ENCODE results near the gene ALKBH8.

- TF ChIP-seq EZH2 (IDR thresholded peaks at IDR 0.05; ENCODE audit: insufficient read depth, low read length) (no peak), CTCF (IDR thresholded peaks at IDR 0.05; ENCODE audit: insufficient read depth, low read depth, low read length) (no peak)
These were observed 39.3 kb downstream of the ALKBH8 start for GRCh38 chr11:107526197-107526596.
